Suppressor macrophage treated with lipopolysaccharide for 4 hours (primary cell): ENCODE results near the gene ATP1A2.
"Not testable (repeated sequence)": the region's sequence is repeated elsewhere in the genome, so short reads cannot be mapped to it uniquely, and the experiment has no call there.

ENCODE experiments used
- DNase-seq: peaks from one replicate; pipeline ENCODE4 v3.0.0-alpha.2; 2020

Gene ATP1A2

DNA sequence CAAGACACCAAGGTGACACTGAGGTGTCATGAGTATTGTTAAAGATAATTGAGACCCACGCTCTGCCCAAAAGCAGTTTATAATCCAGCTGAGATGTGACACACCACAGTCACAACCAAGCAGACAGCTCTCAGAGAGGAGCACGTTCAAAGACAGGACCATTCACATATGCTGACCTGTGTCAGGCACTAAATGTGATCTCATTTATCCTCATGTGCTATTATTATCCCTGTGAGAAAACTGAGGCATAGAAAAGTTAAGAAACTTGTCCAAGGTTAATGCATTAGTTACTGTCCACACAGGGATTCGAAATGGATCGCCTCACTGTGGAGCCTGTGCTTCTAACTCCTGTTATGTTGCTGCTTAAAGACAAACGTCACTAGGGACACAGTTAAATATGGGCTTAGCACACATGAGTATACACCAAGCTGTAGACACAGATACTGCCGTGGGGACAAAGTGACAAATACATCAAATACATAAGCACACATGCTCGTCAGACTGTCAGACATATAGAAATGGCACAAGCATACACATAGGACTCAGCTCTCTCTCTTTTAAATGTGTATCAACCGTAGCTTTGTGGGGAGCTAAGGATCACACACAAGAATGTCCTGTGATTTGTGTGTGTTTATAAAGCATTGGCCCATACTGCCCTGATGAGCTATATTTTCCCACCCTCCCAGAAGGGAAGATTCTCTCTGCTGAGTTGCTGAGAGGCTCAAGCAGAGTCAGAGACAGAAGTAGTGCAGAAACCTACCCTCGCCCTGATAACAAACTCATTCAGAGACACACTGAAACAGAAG is 13.6 kb upstream of the ATP1A2 start:
- DNase-seq: no peak

DNA sequence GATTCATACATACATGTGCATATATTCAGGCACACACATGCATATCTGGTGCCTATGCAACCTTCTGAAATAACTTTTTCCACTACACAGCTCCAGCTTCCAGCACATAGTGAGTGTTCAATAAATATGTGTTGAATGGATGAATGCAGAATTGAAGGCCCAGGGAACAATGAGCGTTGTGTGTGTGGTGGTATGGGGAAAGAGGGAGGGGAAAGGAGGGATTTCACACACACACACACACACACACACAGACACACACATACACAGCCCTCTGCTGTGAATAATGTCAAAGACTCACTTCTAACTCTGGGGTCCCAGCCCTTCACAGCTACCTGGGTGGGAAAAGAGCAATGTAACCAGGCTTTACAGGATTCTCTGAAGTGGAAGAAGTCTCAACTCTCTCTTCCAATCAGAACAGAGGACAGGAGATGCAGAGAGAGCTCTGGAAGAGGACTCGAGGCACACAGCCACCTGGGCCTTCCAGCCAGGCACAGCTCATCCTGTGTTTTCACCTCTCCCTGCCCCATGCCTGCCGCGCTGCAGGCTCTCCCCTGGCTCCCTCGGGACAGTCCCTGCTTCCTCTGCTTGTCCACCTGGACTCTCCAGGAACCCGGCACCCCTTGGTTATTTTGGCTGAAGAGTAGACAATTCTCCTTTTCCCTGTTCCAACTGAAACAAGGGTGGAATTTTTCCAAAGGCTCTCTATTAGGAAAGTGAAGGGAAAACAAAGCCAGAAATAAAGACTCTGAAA is 11.7 kb upstream of the ATP1A2 start:
- no peak for DNase-seq

DNA sequence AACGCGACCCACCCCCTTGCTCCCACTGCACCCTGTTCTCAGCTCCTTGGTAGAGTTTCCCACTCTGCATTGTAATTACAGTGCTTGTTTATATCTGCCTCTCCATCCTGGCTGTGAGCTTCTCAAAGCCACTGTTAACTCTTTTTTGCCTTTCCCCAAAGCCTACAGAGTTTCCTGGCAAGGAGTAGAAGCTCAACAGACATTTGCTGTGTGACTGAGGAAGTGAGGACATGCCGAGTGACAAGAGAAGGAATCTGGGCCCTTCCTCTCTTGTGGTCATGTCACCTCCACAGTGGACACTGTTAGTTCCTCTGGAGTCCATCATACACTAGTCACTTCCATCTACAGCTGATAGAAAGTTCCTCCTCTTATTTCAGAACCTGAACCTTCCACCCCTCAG is 11.1 kb upstream of the ATP1A2 start:
- DNase-seq: peak; percentile 67

DNA sequence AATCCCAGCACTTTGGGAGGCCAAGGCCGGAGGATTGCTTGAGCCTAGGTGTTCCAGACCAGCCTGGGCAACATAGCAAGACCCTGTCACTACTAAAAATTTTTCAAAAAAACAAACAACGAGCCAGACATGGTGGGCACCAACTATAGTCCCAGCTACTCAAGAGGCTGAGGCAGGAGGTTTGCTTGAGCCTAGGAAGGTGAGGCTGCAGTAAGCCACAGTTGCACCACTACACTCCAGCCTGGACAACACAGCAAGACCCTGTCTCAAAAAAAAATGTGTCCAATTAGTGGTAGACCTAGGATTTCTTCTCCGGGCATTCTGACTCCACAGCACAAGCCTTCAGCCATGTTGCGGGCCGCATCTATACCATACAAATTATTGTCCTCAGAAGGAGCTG is 10.4 kb upstream of the ATP1A2 start:
- no peak for DNase-seq

DNA sequence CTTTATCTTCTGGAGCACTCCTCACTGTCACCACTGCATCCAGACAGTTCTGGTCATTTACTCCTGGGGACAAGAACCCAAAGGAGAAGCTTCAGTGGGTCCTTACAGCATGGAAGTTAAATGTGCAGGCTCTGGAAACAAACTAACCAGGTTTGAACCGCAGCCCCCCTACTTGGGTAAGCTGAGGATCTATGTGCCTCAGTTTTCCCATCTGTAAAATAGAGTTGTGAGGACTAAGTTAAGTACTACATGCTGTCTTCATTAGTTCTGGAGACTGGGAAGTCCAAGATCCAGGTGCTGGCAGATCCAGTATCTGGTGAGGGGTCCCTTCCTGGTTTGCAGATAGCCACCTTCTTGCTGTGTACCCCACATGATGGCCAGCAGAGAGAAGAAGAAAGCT is 8.0 kb upstream of the ATP1A2 start:
- no peak for DNase-seq

DNA sequence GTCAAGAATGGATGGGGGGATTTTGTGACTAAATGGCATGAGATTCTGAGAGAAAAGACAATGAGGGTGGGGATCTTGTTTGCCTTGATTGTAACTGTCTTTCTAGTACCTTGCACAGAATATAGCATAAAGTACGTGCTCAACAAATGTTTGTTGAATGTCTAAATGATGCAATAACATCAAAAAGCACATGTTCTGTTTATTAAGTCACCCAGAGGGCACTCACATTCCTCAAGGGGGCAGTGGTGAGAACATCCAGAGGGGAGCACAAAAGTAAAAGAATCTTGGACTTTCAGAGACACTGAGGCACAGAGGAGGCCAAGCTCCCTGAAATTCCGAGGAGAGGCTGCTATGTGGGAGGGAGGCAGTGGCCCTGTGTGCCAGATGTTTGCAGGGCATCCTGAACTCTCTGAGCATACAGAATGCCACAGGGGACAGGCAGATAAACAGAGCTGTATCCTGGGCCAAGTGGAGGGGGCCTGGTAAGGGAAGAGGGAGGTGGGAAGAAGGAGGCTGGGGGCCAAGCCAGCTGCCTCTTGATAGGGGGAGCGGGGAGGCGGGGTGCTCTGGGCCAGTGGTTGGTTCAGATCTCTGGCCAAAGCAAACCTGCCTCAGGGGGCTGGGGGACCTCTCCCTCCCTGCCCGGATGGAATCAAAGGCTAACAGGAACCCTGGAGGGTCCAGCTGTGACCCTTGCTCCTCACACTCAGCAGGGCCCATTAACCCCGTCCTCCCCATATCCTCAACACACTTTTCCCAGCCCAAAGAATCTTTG is 6.5 kb upstream of the ATP1A2 start:
- DNase-seq: peak; percentile 78

DNA sequence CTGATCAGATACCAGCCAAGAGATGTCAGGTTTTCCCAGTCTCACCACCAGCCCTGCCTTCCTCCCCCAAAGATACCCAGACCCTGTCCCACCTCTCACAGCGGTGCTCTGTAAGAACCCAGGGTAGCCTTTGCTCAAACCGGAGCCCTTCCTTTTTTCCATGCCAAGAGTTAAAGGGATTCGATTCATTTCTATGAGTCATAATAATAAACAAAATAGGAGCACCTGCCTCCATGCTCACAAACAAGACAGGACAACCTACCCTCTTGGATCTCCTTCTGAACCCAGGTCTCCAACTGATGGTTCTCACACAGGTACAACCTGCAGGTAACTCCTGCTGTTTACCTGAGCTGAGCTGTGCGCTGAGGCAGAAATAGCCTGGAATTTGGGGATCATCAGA is 5.9 kb upstream of the ATP1A2 start:
- DNase-seq: no peak

DNA sequence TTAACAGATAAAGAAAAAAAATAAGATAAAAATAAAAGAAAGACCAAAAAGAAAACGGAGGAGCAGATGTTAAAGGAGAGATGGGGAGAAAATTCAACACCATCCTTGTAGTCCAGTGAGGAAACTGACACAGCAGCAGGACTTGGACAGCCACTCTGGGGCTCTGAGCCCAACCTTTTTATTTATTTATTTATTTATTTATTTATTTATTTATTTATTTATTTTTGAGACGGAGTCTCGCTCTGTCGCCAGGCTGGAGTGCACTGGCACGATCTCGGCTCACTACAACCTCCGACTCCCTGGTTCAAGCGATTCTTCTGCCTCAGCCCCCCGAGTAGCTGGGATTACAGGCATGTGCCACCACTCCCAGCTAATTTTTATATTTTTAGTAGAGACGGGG is 4.1 kb upstream of the ATP1A2 start:
- DNase-seq: not testable (repeated sequence)

DNA sequence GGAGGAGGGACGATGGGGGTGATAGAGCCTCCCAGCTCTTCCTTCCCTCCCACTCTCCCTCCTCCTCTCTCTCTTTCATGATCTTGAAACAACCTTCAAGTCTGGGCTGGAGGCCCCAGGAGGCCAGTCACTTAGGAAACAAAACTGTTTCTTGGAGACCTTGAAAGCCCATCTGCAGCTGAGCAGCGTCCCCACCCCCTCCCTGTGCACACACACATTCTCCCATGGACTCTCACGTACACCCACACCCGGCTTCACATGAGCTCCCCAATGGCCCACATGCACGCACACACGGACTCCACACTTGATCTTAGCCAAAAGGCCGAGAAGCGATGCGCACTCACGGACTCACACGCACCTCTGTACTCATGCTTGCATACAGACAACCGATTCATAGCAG is 3.2 kb upstream of the ATP1A2 start:
- DNase-seq: no peak

DNA sequence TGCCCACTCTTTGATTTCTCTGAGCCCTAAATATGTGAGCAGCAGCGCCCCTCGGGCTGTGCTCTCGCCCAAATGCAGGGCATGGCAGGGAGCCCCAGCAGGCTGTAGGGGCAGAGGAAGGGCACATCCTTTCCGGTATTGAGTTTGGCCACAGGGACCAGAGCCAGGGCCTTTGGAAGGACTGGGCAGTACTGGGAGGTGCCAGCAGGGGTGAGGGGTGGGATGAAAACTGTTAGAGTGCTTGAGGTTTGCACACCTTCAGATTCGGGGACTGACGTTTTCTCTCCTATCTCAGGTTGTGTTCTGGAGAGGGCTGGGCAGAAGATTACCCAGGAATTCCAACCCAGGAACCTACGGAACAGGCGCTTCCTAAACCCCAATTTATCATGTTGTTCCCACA is 2.2 kb upstream of the ATP1A2 start:
- DNase-seq: no peak

DNA sequence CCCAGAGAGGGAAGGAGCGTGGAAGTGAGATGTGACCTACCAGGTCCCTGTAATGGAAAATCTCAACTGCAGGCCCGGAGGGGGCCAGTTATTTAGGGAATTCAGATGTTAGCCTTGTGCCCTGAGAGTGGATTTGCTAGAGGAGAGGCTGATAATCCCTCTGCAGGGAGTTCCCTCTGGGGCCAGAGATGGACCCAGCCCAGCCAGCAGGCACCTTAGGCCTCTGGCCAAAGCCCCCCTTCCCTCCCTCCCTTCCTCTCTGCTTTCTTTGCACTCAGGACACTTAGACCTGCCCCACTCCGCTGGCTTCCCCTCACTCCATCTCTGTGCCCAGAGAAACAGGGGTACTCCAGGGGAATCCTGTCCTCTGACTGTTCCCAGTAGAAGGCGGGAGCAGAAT is 1.5 kb upstream of the ATP1A2 start:
- no peak for DNase-seq

DNA sequence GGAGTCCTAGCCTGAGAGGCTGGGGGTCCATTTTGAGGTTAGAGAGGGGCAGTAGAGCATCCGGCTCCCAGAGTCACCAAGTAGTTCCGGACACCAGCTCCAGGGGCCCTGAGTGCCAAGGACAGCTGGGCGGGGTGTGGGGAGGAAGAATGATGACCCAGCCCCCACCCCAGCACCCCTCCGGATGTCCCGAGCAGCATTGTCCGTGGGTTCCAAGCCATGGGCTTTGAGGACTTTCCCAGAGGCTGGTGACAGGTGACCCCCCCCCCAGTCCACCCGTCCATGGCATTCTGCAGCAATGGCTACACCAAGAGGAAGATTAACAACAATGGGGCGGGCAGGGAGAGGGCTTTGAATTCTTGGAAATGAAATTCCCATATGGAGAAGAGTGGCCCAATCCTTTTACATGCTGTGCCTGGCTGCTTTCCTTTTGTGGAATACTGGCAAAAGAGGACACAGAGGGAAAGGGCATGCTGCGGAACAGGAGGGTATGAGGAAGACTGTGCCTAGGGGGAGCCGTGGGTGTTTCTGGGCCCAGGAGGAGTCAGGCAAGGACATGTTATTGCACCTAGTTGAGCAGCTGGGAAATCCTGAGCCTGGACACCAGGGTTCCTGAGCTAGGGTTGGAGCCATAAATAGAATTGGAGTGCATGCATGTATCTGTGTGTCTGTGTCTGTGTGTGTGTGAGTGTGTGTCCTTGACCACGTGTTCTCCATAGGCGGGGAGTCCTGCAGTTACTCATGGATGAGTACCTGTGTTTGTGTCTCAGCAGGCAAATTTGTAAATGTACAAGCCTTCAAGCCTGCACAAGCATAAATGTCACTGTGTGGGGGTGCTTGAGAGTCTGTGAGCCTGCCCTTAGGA is 956 bp downstream of the ATP1A2 start:
- DNase-seq: no peak

DNA sequence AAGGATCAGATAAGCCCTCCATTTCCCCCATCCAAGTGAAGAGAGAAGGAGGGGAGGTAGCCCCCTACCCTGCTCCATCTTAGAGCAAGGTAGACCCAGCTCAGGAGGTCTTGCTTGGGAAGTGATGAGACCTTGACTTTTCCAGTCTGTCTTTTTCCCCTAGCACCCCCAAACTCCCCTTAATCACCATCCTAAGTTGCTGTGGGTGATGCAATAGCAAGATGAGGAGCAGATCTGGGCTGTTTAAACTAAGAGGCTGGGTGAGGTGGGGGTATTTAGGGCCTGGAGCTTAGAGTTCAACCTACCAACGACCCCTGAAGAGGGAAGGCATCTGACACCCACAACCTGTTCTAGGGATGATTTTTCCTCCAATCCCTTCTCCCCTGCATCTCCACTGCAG is 1.7 kb downstream of the ATP1A2 start:
- no peak for DNase-seq

DNA sequence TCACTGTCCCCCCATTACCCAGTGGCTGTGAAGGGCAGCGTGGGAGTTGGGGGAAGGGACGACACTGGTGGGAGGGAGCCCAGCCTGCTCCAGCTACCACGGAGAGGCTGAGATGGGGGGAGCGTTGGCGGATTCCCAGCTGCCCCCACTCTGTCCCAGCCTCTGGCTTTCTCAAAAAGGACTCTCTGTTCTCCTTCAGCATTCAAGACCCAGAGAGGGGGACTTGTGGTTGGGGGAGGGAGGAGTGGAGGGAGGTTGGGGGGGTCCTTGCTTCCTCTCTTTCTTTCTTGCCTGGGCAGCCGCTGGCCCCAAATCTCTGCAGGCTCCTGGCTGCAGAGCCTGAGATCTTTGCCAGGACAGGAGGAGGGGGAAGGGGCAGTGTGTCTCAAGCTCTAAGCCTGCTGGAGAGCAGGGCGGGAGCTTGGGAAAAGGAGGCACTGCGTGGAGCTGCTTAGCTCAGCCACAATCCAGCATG is 2.2 kb downstream of the ATP1A2 start:
- no peak for DNase-seq

DNA sequence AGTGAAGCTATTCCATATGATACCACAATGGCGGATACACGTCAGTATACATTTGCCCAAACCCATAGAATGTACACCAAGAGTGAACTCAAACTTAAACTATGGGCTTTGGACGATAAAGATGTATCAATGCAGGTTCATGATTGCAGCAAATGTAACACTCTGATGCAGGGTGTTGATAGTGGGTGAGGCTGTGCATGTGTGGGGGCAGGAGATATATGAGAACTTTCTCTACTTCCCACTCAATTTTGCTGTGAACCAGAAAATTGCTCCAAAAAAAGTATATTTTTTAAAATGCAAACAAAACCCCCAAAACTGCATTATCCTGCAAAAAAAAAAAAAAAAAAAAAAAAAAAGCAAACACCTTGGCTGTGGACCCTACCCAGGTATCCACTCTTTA is 3.4 kb downstream of the ATP1A2 start:
- no peak for DNase-seq

DNA sequence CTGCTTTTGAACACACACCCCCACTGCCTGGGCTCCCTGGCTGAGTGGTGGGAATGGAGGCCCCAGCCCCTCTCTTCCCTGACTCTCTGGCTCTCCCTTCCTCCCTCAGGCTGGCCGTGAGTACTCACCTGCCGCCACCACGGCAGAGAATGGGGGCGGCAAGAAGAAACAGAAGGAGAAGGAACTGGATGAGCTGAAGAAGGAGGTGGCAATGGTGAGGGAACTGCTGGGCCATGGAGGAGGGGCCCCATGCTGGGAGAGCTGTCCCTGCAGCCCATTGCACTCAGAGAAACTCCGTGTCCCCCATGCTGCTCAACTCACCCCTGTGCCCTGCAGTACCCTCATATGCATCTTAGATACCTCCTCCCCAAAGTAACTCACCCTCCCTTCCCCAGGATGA is 5.2 kb downstream of the ATP1A2 start:
- no peak for DNase-seq

DNA sequence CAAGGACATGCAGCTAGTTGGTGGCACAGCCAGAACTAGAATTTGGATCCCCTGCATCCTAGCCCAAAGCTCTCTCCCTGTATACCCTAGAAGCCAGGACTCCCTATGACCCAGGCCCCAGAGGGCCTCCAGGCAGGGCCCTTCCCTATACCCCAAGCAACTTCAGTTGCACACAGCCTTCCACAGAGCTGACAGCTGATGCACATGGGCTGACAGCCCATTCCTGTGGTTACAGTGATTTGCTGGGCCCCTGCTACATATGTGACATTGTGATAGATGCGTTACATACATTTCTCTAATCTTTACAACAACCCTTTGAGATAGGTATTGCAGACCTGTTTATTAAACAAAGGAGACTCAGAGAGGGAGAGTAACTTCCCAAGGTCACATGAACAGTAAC is 5.8 kb downstream of the ATP1A2 start:
- DNase-seq: no peak

DNA sequence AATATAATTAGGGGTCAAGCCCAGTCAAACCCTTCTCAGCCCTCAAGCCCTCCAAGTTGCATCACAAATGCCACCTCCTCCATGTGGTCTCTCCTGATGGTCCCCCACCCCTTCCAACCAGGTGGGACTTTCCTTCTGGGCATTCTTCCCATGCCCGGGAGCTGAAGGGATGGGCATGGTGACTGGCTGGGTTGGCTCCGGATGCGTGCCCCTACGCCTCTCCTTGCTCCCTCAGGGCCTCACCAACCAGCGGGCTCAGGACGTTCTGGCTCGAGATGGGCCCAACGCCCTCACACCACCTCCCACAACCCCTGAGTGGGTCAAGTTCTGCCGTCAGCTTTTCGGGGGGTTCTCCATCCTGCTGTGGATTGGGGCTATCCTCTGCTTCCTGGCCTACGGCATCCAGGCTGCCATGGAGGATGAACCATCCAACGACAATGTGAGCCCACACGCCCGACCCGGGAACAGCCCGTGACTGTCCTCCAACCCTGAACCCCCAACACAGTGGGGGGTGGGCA is 7.5 kb downstream of the ATP1A2 start:
- no peak for DNase-seq

DNA sequence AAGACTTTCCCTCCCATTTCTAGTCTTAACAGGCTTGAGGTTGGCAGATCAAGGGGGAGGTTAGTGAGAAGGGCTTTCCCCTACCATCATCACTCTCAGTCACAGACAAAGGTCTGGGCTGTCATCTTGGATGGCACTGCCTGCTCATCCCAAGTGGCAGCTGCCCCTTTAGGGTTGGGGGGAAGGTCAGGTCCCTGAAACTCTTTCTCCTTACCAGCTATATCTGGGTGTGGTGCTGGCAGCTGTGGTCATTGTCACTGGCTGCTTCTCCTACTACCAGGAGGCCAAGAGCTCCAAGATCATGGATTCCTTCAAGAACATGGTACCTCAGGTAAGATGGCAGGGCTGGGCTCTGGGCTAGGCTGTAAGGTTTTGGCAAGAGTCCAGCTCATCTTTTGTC is 8.2 kb downstream of the ATP1A2 start:
- no peak for DNase-seq

DNA sequence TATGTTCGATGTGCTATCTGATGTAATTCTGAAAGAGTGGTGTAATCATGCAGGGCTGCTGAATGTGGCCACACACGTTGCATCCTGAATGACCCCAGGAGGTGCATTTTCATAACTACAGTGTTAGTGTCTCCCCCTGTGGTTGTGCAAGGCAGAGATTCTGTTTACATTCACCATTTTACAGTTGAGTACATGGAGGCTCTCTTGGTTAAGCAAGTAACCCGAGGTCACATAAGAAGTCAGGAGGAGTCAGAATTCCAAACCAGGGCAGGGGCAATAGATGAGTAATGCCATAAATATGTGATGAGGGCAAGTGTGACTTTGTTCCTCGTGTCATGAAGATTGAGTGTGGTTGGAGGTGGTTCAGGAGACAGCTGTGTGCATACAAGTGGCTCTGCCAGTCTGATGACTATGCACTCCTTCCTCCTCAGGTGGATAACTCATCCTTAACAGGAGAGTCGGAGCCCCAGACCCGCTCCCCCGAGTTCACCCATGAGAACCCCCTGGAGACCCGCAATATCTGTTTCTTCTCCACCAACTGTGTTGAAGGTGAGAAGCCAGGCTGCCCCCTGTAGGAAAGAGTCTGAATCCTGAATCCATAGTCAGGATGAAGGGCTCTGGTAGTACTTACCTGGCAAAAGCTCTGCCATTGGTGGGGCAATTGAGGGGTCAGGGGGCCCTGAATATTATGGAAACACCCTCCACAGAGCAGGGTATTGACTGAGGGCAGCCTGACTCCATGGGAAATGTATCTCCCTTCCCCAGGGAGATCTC is 9.3 kb downstream of the ATP1A2 start:
- DNase-seq: no peak

DNA sequence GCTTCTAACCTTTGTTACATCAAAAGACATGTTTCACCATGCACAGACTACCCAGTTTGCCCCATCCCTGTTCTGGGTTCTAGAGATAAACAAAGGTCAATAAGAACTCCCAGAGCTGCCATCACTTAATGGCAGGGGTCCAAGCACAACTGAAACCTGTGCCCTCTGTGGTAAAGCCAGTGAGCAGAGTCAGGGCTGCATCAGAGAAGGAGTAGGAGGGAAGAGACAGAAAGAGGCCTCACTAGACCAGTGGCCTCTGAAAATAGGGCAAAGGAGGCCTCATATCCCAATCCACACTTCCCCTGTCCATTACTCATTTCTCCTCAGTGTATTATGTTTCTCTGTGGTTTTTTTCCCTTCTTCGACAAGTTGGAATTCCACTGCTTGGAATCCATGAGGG is 10.2 kb downstream of the ATP1A2 start:
- peak; percentile 23 for DNase-seq

DNA sequence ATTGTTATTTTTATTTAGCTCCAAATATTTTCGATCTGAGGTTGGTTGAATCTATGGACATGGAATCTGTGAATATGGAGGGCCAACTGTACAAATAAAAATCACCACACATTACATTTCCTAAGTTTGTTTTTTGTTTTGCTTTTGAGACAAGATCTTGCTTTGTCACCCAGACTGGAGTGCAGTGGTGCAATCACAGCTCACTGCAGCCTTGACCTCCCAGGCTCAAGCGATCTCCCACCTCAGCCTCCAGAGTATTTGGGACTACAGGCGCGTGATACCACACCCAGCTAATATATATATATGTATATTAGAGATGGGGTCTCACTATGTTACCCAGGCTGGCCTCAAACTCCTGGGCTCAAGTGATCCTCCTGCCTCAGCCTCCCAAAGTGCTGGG is 10.8 kb downstream of the ATP1A2 start:
- not testable (repeated sequence) for DNase-seq
